Right lobe of liver (tissue), 6 donors: ENCODE measurements around the gene ARMC2. TPM values are rescaled to one million over a fixed set of nuclear protein-coding genes. Genes with fewer than 3 reads are reported as not detected.

Source experiments
- ATAC-seq, 4 donors: fragments of 200-7000 bp; cut with Tn5 transposase; one replicate each; pipeline ENCODE4 v1.9.1; 2020; ENCODE audit warnings: mild to moderate bottlenecking in 4 of 4, moderate library complexity in 4 of 4
- DNase-seq, 3 donors: peaks; one replicate each; pipeline ENCODE4 v3.0.0-alpha.2; 2020
- H3K27ac ChIP-seq, 3 donors: fragments of 200-600 bp; one replicate each; pipeline ENCODE4 v1.8.0; 2022
- H3K27me3 ChIP-seq, 2 donors: fragments of 200-600 bp; one replicate each; pipeline ENCODE4 v1.8.0; 2022
- H3K36me3 ChIP-seq, 4 donors: fragments of 200-600 bp; sonication (generic) in 1 of 4; one replicate each; pipeline versions ENCODE4 v1.5.1 to v1.8.0; 2017 to 2022; ENCODE audit warnings: control low read depth in 1 of 4
- H3K4me1 ChIP-seq, 4 donors: fragments of 200-600 bp; sonication (generic) in 1 of 4; one replicate each; pipeline versions ENCODE4 v1.5.1 to v1.8.0; 2017 to 2022; ENCODE audit warnings: control low read depth in 1 of 4
- H3K4me3 ChIP-seq, 3 donors: fragments of 200-600 bp; one replicate each; pipeline ENCODE4 v1.8.0; 2022
- H3K9me3 ChIP-seq, 4 donors: fragments of 200-600 bp; sonication (generic) in 1 of 4; one replicate each; pipeline versions ENCODE4 v1.5.1 to v1.8.0; 2017 to 2022; ENCODE audit warnings: control low read depth in 1 of 4
- CTCF ChIP-seq, 4 donors: fragments of 200-600 bp in 3 of 4; fragments of 450-650 bp in 1 of 4; IDR thresholded peaks; one replicate each; pipeline versions ENCODE4 v1.5.1 to v1.8.0; 2016 to 2022; ENCODE audit warnings: antibody characterized with exemption in 4 of 4, mild to moderate bottlenecking in 2 of 4
- POLR2A ChIP-seq: fragments of 450-650 bp; IDR thresholded peaks from one replicate; pipeline ENCODE4 v1.6.1; 2017; ENCODE audit warnings: antibody characterized with exemption, mild to moderate bottlenecking
- WGBS: methylation state at CpG from one replicate; pipeline ENCODE4 v1.1.6; 2018; ENCODE audit warnings: low coverage, low lambda C conversion rate; ENCODE audit not compliant: insufficient coverage; ENCODE audit errors: missing lambda C conversion rate; 5-methylcytosine and 5-hydroxymethylcytosine counted together
- intact Hi-C, 2 donors: fragments of 100-400 bp; cut with DNase I; formaldehyde crosslinking; loops; one replicate each; pipeline versions ENCODE4 v1.11.2 to v1.14.1; 2022
- total RNA-seq, 6 experiments: library from RNA; depleted of rRNA in 2 of 6; stranded (reverse); fragments of >200 nt in 2 of 6; fragmentation: NEBNext Ultra II Directional in 3 of 6; extraction: Animal tissue kit (Norgen Biotek cat#: 25700) in 3 of 6; gene quantifications; one replicate each; pipeline versions ENCODE4 v1.1.0 to v1.2.4, GENCODE V29; 2016 to 2023
- donor health status: DM: no; HTN: yes; CAD: no.
- donor health status: DM: no; HTN: no; CAD: no.
- donor health status: DM: no; HTN: no; CAD: no.
- donor health status: DM: no; HTN: yes; CAD: no.
- donor health status: DM: no; HTN: yes; CAD: no.

ARMC2 gene
- total RNA-seq, 6 experiments from 2014 or later: 0.86 to 1.9 (median 1.0) TPM

- H3K9me3 ChIP-seq: no peaks in the 10 kb centered on the region
- intact Hi-C loops: no loop called here
- no peaks in the 10 kb centered on the region for H3K27me3 ChIP-seq
- TF ChIP-seq POLR2A: no peak
- TF ChIP-seq CTCF (IDR thresholded peaks at IDR 0.05): no peak
- H3K36me3 ChIP-seq: no peaks in the 10 kb centered on the region
- H3K27ac ChIP-seq: no peak overlapping the region
- no peak overlapping the region for H3K4me3 ChIP-seq
- 35% methylated on average over 4 of the region's 5 CpGs for WGBS
- peak; percentile 31 to 55 (median 48) for ATAC-seq
- no peaks in the 10 kb centered on the region for H3K4me1 ChIP-seq
- DNase-seq: no peak
These were observed 42.5 kb upstream of the ARMC2 start for GRCh38 chr6:108805611-108806167.

GRCh38 chr6:108806171-108806570, 42.1 kb upstream of the ARMC2 start:
- no peak for TF ChIP-seq CTCF (IDR thresholded peaks at IDR 0.05)
- TF ChIP-seq POLR2A: no peak
- no peak overlapping the region for H3K4me3 ChIP-seq
- no peaks in the 10 kb centered on the region for H3K36me3 ChIP-seq
- intact Hi-C loops: no loop called here
- ATAC-seq (peak; percentile 8 to 30 (median 14)), DNase-seq (no peak)
- 18% methylated on average over 2 of the region's 3 CpGs for WGBS
- H3K9me3 ChIP-seq: no peaks in the 10 kb centered on the region
- H3K27me3 ChIP-seq: no peaks in the 10 kb centered on the region
- H3K4me1 ChIP-seq: no peaks in the 10 kb centered on the region
- no peak overlapping the region for H3K27ac ChIP-seq

GRCh38 chr6:108806665-108807064, 41.6 kb upstream of the ARMC2 start:
- H3K27ac ChIP-seq: no peak overlapping the region
- 95% methylated on average over 4 of the region's 4 CpGs for WGBS
- TF ChIP-seq POLR2A (no peak), CTCF (IDR thresholded peaks at IDR 0.05) (no peak)
- ATAC-seq: peak in 1 of 4 donors; percentile 24
- no peaks in the 10 kb centered on the region for H3K27me3 ChIP-seq
- no peaks in the 10 kb centered on the region for H3K9me3 ChIP-seq
- no peak overlapping the region for H3K4me3 ChIP-seq
- no peak for DNase-seq
- H3K4me1 ChIP-seq: no peaks in the 10 kb centered on the region
- intact Hi-C loops: no loop called here
- H3K36me3 ChIP-seq: no peaks in the 10 kb centered on the region

GRCh38 chr6:108807928-108808327, 40.3 kb upstream of the ARMC2 start:
- no peaks in the 10 kb centered on the region for H3K36me3 ChIP-seq
- no peak overlapping the region for H3K4me3 ChIP-seq
- 80% methylated on average over 3 of the region's 3 CpGs for WGBS
- intact Hi-C loops: no loop called here
- H3K9me3 ChIP-seq: no peaks in the 10 kb centered on the region
- TF ChIP-seq POLR2A (no peak), CTCF (IDR thresholded peaks at IDR 0.05) (no peak)
- H3K27me3 ChIP-seq: no peaks in the 10 kb centered on the region
- DNase-seq (no peak), ATAC-seq (no peak)
- no peaks in the 10 kb centered on the region for H3K4me1 ChIP-seq
- H3K27ac ChIP-seq: no peak overlapping the region

- H3K27me3 ChIP-seq: no peaks in the 10 kb centered on the region
- ATAC-seq (no peak), DNase-seq (no peak)
- H3K4me1 ChIP-seq: no peaks in the 10 kb centered on the region
- intact Hi-C loops: no loop called here
- H3K9me3 ChIP-seq: no peaks in the 10 kb centered on the region
- H3K4me3 ChIP-seq: no peak overlapping the region
- no CpG with 5 or more reads among the region's 2 CpGs for WGBS
- TF ChIP-seq POLR2A: no peak
- TF ChIP-seq CTCF (IDR thresholded peaks at IDR 0.05): no peak
- H3K27ac ChIP-seq: no peak overlapping the region
- no peaks in the 10 kb centered on the region for H3K36me3 ChIP-seq
These were observed 39.0 kb upstream of the ARMC2 start for GRCh38 chr6:108809211-108809610.
